ENCODE data around the gene CFAP53. TPM values are rescaled to one million over a fixed set of nuclear protein-coding genes. Genes with fewer than 3 reads are reported as not detected.

CFAP53 gene
- total and polyA plus RNA-seq, 10 donors: 0.13 to 0.85 (median 0.46) TPM; not detected in 2

- Histone ChIP-seq H3K4me3 (peak overlapping the region in 3 of 8 donors; percentile 52 to 82 (median 59)), H3K36me3 (no peaks in the 10 kb centered on the region), H3K4me1 (peaks cover 0 to 27% (median 22%) of the 10 kb centered on the region in 6 donors), H3K27ac (no peak overlapping the region), H3K27me3 (replicated peaks in 1 of 7) (peaks cover 0 to 92% (median 46%) of the 10 kb centered on the region in 7 donors), H3K9me3 (no peaks in the 10 kb centered on the region)
- WGBS, 5 donors: 14 to 18% (median 15%) methylated on average over 27 to 31 of the region's 31 CpGs
- intact Hi-C loops (cut with DNase I; ENCODE audit: low total_unique reads): no loop called here
- TF ChIP-seq POLR2A (IDR thresholded peaks at IDR 0.05) (no peak), POLR2AphosphoS5 (IDR thresholded peaks at IDR 0.05) (no peak)
- TF ChIP-seq, protein P1, sequence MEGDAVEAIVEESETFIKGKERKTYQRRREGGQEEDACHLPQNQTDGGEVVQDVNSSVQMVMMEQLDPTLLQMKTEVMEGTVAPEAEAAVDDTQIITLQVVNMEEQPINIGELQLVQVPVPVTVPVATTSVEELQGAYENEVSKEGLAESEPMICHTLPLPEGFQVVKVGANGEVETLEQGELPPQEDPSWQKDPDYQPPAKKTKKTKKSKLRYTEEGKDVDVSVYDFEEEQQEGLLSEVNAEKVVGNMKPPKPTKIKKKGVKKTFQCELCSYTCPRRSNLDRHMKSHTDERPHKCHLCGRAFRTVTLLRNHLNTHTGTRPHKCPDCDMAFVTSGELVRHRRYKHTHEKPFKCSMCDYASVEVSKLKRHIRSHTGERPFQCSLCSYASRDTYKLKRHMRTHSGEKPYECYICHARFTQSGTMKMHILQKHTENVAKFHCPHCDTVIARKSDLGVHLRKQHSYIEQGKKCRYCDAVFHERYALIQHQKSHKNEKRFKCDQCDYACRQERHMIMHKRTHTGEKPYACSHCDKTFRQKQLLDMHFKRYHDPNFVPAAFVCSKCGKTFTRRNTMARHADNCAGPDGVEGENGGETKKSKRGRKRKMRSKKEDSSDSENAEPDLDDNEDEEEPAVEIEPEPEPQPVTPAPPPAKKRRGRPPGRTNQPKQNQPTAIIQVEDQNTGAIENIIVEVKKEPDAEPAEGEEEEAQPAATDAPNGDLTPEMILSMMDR (IDR thresholded peaks at IDR 0.05 in 8 of 11, conservative IDR thresholded peaks at IDR 0.05 in 3 of 11): no peak
- no peak for DNase-seq
Measured at GRCh38 chr18:50192995-50193795, 73.1 kb downstream of the CFAP53 start.

GRCh38 chr18:50190926-50191325 is 75.4 kb downstream of the CFAP53 start:
- no peaks in the 10 kb centered on the region for H3K9me3 ChIP-seq
- peaks cover 0 to 27% (median 22%) of the 10 kb centered on the region in 6 donors for H3K4me1 ChIP-seq
- no peak overlapping the region for H3K27ac ChIP-seq
- DNase-seq: no peak
- 45 to 62% (median 56%) methylated on average over 1 of the region's 1 CpG for WGBS, 5 donors
- H3K4me3 ChIP-seq: no peak overlapping the region
- no peak for TF ChIP-seq POLR2AphosphoS5 (IDR thresholded peaks at IDR 0.05)
- no peak for TF ChIP-seq POLR2A (IDR thresholded peaks at IDR 0.05)
- TF ChIP-seq, protein P1 (IDR thresholded peaks at IDR 0.05 in 8 of 11, conservative IDR thresholded peaks at IDR 0.05 in 3 of 11): no peak
- H3K36me3 ChIP-seq: no peaks in the 10 kb centered on the region
- peaks cover 0 to 77% (median 31%) of the 10 kb centered on the region in 7 donors for H3K27me3 ChIP-seq (replicated peaks in 1 of 7)
- intact Hi-C loops (cut with DNase I; ENCODE audit: low total_unique reads): no loop called here

- intact Hi-C loops (cut with DNase I; ENCODE audit: low total_unique reads): no loop called here
Measured at GRCh38 chr18:50190236-50190635, 76.1 kb downstream of the CFAP53 start.

DNA sequence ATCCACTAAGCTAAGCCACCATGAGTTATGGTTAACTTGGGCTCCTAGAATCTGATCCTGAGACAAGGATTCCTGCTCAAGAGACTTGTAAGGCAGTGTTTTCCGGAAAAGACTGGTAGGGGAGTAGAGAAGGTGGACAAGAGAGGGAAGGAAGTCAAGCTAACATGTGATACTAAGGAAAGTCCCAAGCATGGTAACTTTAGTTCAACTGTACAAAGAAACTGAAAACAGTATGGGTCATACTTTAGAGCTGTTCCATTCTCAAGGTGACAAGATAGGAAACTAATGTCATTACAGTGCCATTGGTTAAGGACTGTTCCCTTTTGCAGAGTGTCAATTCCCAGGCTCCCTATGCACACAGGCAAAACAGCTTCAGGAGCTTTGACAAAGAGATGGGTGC is 77.1 kb downstream of the CFAP53 start:
- Histone ChIP-seq H3K27ac (peak overlapping the region in 1 of 8 donors; percentile 56), H3K36me3 (no peaks in the 10 kb centered on the region), H3K4me1 (peaks cover 0 to 13% (median 9%) of the 10 kb centered on the region in 6 donors), H3K4me3 (no peak overlapping the region), H3K27me3 (replicated peaks in 1 of 7) (peaks cover 0 to 74% (median 17%) of the 10 kb centered on the region in 7 donors), H3K9me3 (no peaks in the 10 kb centered on the region)
- TF ChIP-seq POLR2AphosphoS5 (IDR thresholded peaks at IDR 0.05) (no peak), POLR2A (IDR thresholded peaks at IDR 0.05) (no peak)
- no peak for DNase-seq
- 44 to 83% (median 59%) methylated on average over 1 of the region's 1 CpG for WGBS, 5 donors
- intact Hi-C loops (cut with DNase I; ENCODE audit: low total_unique reads): no loop called here

More at GRCh38 chr18:50190236-50190635, 76.1 kb downstream of the CFAP53 start:
- TF ChIP-seq POLR2A (IDR thresholded peaks at IDR 0.05) (no peak), POLR2AphosphoS5 (IDR thresholded peaks at IDR 0.05) (no peak)
- TF ChIP-seq, protein P1 (IDR thresholded peaks at IDR 0.05 in 8 of 11, conservative IDR thresholded peaks at IDR 0.05 in 3 of 11): no peak
- no peak overlapping the region for H3K27ac ChIP-seq
- H3K36me3 ChIP-seq: no peaks in the 10 kb centered on the region
- no peak for DNase-seq
- H3K4me1 ChIP-seq: peaks cover 0 to 23% (median 18%) of the 10 kb centered on the region in 6 donors
- no peak overlapping the region for H3K4me3 ChIP-seq
- H3K9me3 ChIP-seq: no peaks in the 10 kb centered on the region
- peaks cover 0 to 76% (median 25%) of the 10 kb centered on the region in 7 donors for H3K27me3 ChIP-seq (replicated peaks in 1 of 7)
- 56 to 73% (median 66%) methylated on average over 1 of the region's 1 CpG for WGBS, 5 donors
